Neuronal stem cell (in vitro differentiated cells): ENCODE results near the gene VIPR1.
"Not testable (repeated sequence)": the region's sequence is repeated elsewhere in the genome, so short reads cannot be mapped to it uniquely, and the experiment has no call there.

Source experiments
- DNase-seq: peaks from one replicate; pipeline ENCODE4 v3.0.0-alpha.2; 2013; ENCODE audit warnings: low spot score
- H2AFZ ChIP-seq: one replicate; pipeline ENCODE4 v1.6.1; 2013; ENCODE audit warnings: mild to moderate bottlenecking, low read length, inconsistent platforms
- H2AK5ac ChIP-seq: 2 replicates; pipeline ENCODE4 v1.6.1; 2013; ENCODE audit warnings: low read depth, mild to moderate bottlenecking, inconsistent platforms, low read length, moderate library complexity, mixed read lengths
- H2BK120ac ChIP-seq: 2 replicates; pipeline ENCODE4 v1.6.1; 2013; ENCODE audit warnings: low read depth, mild to moderate bottlenecking, inconsistent platforms, low read length, moderate library complexity, mixed read lengths
- H2BK12ac ChIP-seq: one replicate; pipeline ENCODE4 v1.6.1; 2013; ENCODE audit warnings: low read length, inconsistent platforms
- H2BK15ac ChIP-seq: 2 replicates; pipeline ENCODE4 v1.6.1; 2013; ENCODE audit warnings: mild to moderate bottlenecking, low read length, inconsistent platforms, mixed read lengths
- H2BK5ac ChIP-seq: one replicate; pipeline ENCODE4 v1.6.1; 2013; ENCODE audit warnings: inconsistent platforms, mild to moderate bottlenecking, low read length, moderate library complexity
- H3K14ac ChIP-seq: one replicate; pipeline ENCODE4 v1.6.1; 2013; ENCODE audit warnings: low read length, inconsistent platforms
- H3K18ac ChIP-seq: 2 replicates; pipeline ENCODE4 v1.6.1; 2013; ENCODE audit warnings: low read length, inconsistent platforms
- H3K23ac ChIP-seq: 2 replicates; pipeline ENCODE4 v1.6.1; 2013; ENCODE audit warnings: low read depth, mild to moderate bottlenecking, mixed read lengths, low read length, inconsistent platforms; ENCODE audit not compliant: poor library complexity
- H3K27ac ChIP-seq: replicated peaks from 3 replicates; pipeline ENCODE4 v1.5.1; 2013; ENCODE audit warnings: low read length, inconsistent platforms
- H3K27me3 ChIP-seq, 3 experiments: 2 replicates each; pipeline ENCODE4 v1.6.1; 2013; ENCODE audit warnings: low read length in 3 of 3, mild to moderate bottlenecking in 2 of 3, inconsistent platforms in 1 of 3, low read depth in 1 of 3, mixed read lengths in 1 of 3, moderate library complexity in 1 of 3; ENCODE audit not compliant: control insufficient read depth in 3 of 3, insufficient read depth in 3 of 3
- H3K36me3 ChIP-seq, 2 donors: replicated peaks in 1 of 2; 2 replicates each; pipeline ENCODE4 v1.6.1; 2013; ENCODE audit warnings: low read length in 2 of 2; ENCODE audit not compliant: control insufficient read depth in 2 of 2, insufficient read depth in 2 of 2
- H3K4ac ChIP-seq: 2 replicates; pipeline ENCODE4 v1.6.1; 2013; ENCODE audit warnings: inconsistent platforms, mild to moderate bottlenecking, low read length, moderate library complexity
- H3K4me1 ChIP-seq, 2 donors: 1 replicate in 1 of 2; 2 replicates in 1 of 2; pipeline ENCODE4 v1.6.1; 2013; ENCODE audit warnings: low read length in 2 of 2, low read depth in 1 of 2; ENCODE audit not compliant: control insufficient read depth in 2 of 2, insufficient read depth in 1 of 2
- H3K4me2 ChIP-seq: one replicate; pipeline ENCODE4 v1.6.1; 2013; ENCODE audit warnings: mild to moderate bottlenecking, low read length, inconsistent platforms; ENCODE audit not compliant: insufficient read depth, poor library complexity, severe bottlenecking
- H3K4me3 ChIP-seq, 2 donors: 2 replicates each; pipeline ENCODE4 v1.5.1; 2013; ENCODE audit warnings: low read length in 2 of 2, mild to moderate bottlenecking in 2 of 2, inconsistent platforms in 1 of 2, moderate library complexity in 1 of 2
- H3K79me1 ChIP-seq: one replicate; pipeline ENCODE4 v1.6.1; 2013; ENCODE audit warnings: low read depth, mild to moderate bottlenecking, inconsistent platforms, low read length, moderate library complexity
- H3K9ac ChIP-seq: one replicate; pipeline ENCODE4 v1.6.1; 2013; ENCODE audit warnings: mild to moderate bottlenecking, low read depth, low read length, inconsistent platforms; ENCODE audit not compliant: poor library complexity
- H3K9me3 ChIP-seq, 2 donors: replicated peaks in 1 of 2; 2 replicates each; pipeline versions ENCODE3 to v1.6.1; 2013; ENCODE audit warnings: low read length in 2 of 2, mild to moderate bottlenecking in 2 of 2, inconsistent platforms in 1 of 2, low read depth in 1 of 2, mixed read lengths in 1 of 2, moderate library complexity in 1 of 2; ENCODE audit not compliant: control insufficient read depth in 2 of 2, insufficient read depth in 1 of 2
- H4K8ac ChIP-seq: one replicate; pipeline ENCODE4 v1.6.1; 2013; ENCODE audit warnings: low read depth, mild to moderate bottlenecking, inconsistent platforms, low read length, moderate library complexity
- H4K91ac ChIP-seq: one replicate; pipeline ENCODE4 v1.6.1; 2013; ENCODE audit warnings: low read length, low read depth, mild to moderate bottlenecking, inconsistent platforms; ENCODE audit not compliant: poor library complexity
- WGBS, 2 donors: extraction: QIAGEN DNeasy Blood & Tissue Kit; methylation state at CpG; one replicate each; pipeline ENCODE4 v1.1.7; 2013; ENCODE audit warnings: missing lambda C conversion rate in 2 of 2, mixed read lengths in 1 of 2; ENCODE audit not compliant: insufficient read length in 2 of 2, insufficient replicate concordance in 1 of 2; ENCODE audit errors: extremely low coverage in 2 of 2; 5-methylcytosine and 5-hydroxymethylcytosine counted together

Gene VIPR1

DNA sequence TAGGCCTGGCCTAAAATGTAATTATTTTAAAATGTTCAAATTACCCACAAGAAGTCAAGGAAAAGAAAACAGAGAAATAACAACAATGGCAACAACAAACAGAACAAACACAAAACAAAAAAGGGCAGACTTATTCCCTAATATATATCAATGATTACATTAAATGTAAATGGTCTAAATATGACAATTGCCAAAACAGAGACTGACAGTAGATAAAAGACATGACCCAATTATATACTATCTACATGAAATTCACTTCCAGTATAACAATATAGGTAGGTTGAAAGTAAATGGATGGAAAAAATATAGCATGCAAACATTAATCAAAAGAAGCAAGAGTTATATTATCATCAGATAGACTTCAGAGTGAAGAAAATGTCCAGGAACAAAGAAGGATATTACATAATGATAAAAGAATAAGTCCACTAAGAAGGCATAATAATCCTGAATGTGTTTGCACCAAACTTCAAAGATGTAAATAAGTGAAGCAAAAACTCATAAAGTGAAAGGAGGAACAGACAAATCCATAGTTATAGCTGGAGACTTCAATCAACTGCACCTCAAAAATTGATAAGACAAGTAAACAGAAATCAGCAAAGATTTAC is 72.8 kb downstream of the VIPR1 start:
- H3K36me3 ChIP-seq: peaks cover 2 to 64% of the 10 kb centered on the region in 2 donors
- H4K8ac ChIP-seq: no peak overlapping the region
- H3K14ac ChIP-seq: no peak overlapping the region
- H3K4me2 ChIP-seq: no peak overlapping the region
- H2BK120ac ChIP-seq: no peak overlapping the region
- H2BK5ac ChIP-seq: no peak overlapping the region
- H3K23ac ChIP-seq: no peak overlapping the region
- no peak overlapping the region for H3K9ac ChIP-seq
- H3K4me3 ChIP-seq: no peak overlapping the region
- no peak overlapping the region for H2BK15ac ChIP-seq
- no peak overlapping the region for H2AK5ac ChIP-seq
- H3K27me3 ChIP-seq: no peaks in the 10 kb centered on the region
- no peak overlapping the region for H2BK12ac ChIP-seq
- peaks cover 1 to 33% of the 10 kb centered on the region in 2 donors for H3K9me3 ChIP-seq
- H3K4ac ChIP-seq: no peak overlapping the region
- DNase-seq: no peak
- no peak overlapping the region for H4K91ac ChIP-seq
- H3K27ac ChIP-seq: no peak overlapping the region
- H3K79me1 ChIP-seq: no peaks in the 10 kb centered on the region
- no peaks in the 10 kb centered on the region for H3K4me1 ChIP-seq
- H3K18ac ChIP-seq: no peak overlapping the region
- no peak overlapping the region for H2AFZ ChIP-seq

DNA sequence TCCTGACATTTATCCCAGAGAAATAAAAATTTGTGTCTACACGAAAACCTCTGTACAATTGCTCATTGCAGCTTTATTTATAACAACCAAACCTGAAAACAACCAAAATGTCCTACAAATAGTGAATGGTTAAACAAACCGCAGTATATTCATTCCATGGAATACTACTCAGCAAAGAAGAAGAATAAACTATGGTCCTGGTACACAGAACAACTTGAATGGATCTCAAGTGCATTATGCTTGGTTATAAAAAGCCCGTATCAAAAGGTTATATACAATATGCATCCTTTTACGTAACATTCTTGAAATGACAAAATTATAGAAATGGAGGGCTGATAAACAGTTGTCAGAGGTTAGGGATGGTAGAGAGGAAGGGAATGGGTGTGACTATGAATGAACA is 75.6 kb downstream of the VIPR1 start:
- Histone ChIP-seq H2BK5ac (no peak overlapping the region), H3K36me3 (peaks cover 0 to 52% of the 10 kb centered on the region in 2 donors), H3K23ac (no peak overlapping the region), H3K27ac (no peak overlapping the region), H3K27me3 (no peaks in the 10 kb centered on the region), H3K9me3 (peaks cover 1 to 33% of the 10 kb centered on the region in 2 donors), H2BK12ac (no peak overlapping the region), H2BK15ac (no peak overlapping the region), H3K9ac (no peak overlapping the region), H3K4ac (no peak overlapping the region), H3K14ac (no peak overlapping the region), H2AFZ (no peak overlapping the region), H3K79me1 (no peaks in the 10 kb centered on the region), H3K4me3 (no peak overlapping the region), H3K4me1 (peaks cover 0 to 1% of the 10 kb centered on the region in 2 donors), H2AK5ac (no peak overlapping the region), H4K91ac (no peak overlapping the region), H3K18ac (no peak overlapping the region), H4K8ac (no peak overlapping the region), H2BK120ac (no peak overlapping the region), H3K4me2 (no peak overlapping the region)
- no CpG with 5 or more reads among the region's 4 CpGs for WGBS, 2 donors
- DNase-seq: no peak

- H2BK5ac ChIP-seq, H4K91ac ChIP-seq, H3K23ac ChIP-seq, H3K4ac ChIP-seq, H2AFZ ChIP-seq, H3K9ac ChIP-seq, H3K4me2 ChIP-seq, H3K18ac ChIP-seq, H3K27me3 ChIP-seq, H2BK15ac ChIP-seq, H3K79me1 ChIP-seq, H2BK12ac ChIP-seq, H3K4me3 ChIP-seq, H3K14ac ChIP-seq, H2BK120ac ChIP-seq, H3K27ac ChIP-seq, DNase-seq, H2AK5ac ChIP-seq, H3K4me1 ChIP-seq, H4K8ac ChIP-seq: not testable (repeated sequence)
- peaks cover 0 to 40% of the 10 kb centered on the region in 2 donors for H3K36me3 ChIP-seq
- H3K9me3 ChIP-seq: peaks cover 1 to 32% of the 10 kb centered on the region in 2 donors
- WGBS, 2 donors: no CpG with 5 or more reads among the region's 4 CpGs
Observed at GRCh38 chr3:42579346-42579745, 76.9 kb downstream of the VIPR1 start.

GRCh38 chr3:42581400-42581708 is 78.9 kb downstream of the VIPR1 start:
- peaks cover 0 to 13% of the 10 kb centered on the region in 2 donors for H3K9me3 ChIP-seq
- peak overlapping the region; percentile 99 for H2AFZ ChIP-seq
- H3K36me3 ChIP-seq: peaks cover 0 to 21% of the 10 kb centered on the region in 2 donors
- peak overlapping the region; percentile 70 for H3K4me2 ChIP-seq
- H3K9ac ChIP-seq: peak overlapping the region; percentile 72
- no peak overlapping the region for H3K14ac ChIP-seq
- peak overlapping the region; percentile 73 to 93 for H3K4me3 ChIP-seq
- H2AK5ac ChIP-seq: no peak overlapping the region
- no peak overlapping the region for H4K8ac ChIP-seq
- H3K23ac ChIP-seq: peak overlapping the region; percentile 95
- H3K27ac ChIP-seq: no peak overlapping the region
- no peaks in the 10 kb centered on the region for H3K27me3 ChIP-seq
- H3K79me1 ChIP-seq: no peaks in the 10 kb centered on the region
- peaks cover 0 to 5% of the 10 kb centered on the region in 2 donors for H3K4me1 ChIP-seq
- H4K91ac ChIP-seq: no peak overlapping the region
- H3K4ac ChIP-seq: no peak overlapping the region
- no peak overlapping the region for H2BK12ac ChIP-seq
- peak overlapping the region; percentile 87 for H2BK5ac ChIP-seq
- H2BK120ac ChIP-seq: peak overlapping the region; percentile 53
- H3K18ac ChIP-seq: peak overlapping the region; percentile 92
- WGBS, 2 donors: no CpG with 5 or more reads among the region's 11 CpGs
- peak overlapping the region; percentile 96 for H2BK15ac ChIP-seq
- DNase-seq: no peak
